Smooth muscle cell (in vitro differentiated cells): ENCODE measurements around the gene BMPR1A. TPM values are rescaled to one million over a fixed set of nuclear protein-coding genes. Genes with fewer than 3 reads are reported as not detected.

Source experiments
- DNase-seq: peaks from one replicate; lab custom pipeline; 2025; ENCODE audit not compliant: unreplicated experiment; lab: John Stamatoyannopoulos, UW
- H2AFZ ChIP-seq: fragments of 200-600 bp; sonication (generic); 2 replicates; pipeline ENCODE4 v1.6.0; 2016; ENCODE audit warnings: antibody characterized with exemption, low read depth, mild to moderate bottlenecking
- H3F3A ChIP-seq: fragments of 200-600 bp; sonication (generic); 2 replicates; pipeline ENCODE4 v1.6.0; 2017; ENCODE audit warnings: antibody characterized with exemption, low read depth
- H3K27ac ChIP-seq: fragments of 200-600 bp; sonication (generic); 2 replicates; pipeline ENCODE4 v1.5.1; 2016; ENCODE audit warnings: low read depth, mild to moderate bottlenecking
- H3K27me3 ChIP-seq: fragments of 200-600 bp; sonication (generic); 2 replicates; pipeline ENCODE4 v1.6.1; 2016; ENCODE audit warnings: low read depth, mild to moderate bottlenecking
- H3K36me3 ChIP-seq: fragments of 200-600 bp; sonication (generic); 2 replicates; pipeline ENCODE4 v1.5.1; 2016; ENCODE audit warnings: low read depth
- H3K4me1 ChIP-seq: fragments of 200-600 bp; sonication (generic); 2 replicates; pipeline ENCODE4 v1.5.1; 2016; ENCODE audit warnings: low read depth
- H3K4me2 ChIP-seq: fragments of 200-600 bp; sonication (generic); 2 replicates; pipeline ENCODE4 v1.6.0; 2016; ENCODE audit warnings: mild to moderate bottlenecking
- H3K4me3 ChIP-seq: fragments of 200-600 bp; sonication (generic); 2 replicates; pipeline ENCODE4 v1.5.1; 2016; ENCODE audit warnings: mild to moderate bottlenecking
- H3K79me2 ChIP-seq: fragments of 200-600 bp; sonication (generic); 2 replicates; pipeline ENCODE4 v1.6.0; 2016; ENCODE audit warnings: low read depth, mild to moderate bottlenecking
- H3K9ac ChIP-seq: fragments of 200-600 bp; sonication (generic); 2 replicates; pipeline ENCODE4 v1.6.0; 2016; ENCODE audit warnings: low read depth
- H3K9me3 ChIP-seq: fragments of 200-600 bp; sonication (generic); replicated peaks from 2 replicates; pipeline ENCODE4 v1.5.1; 2016; ENCODE audit warnings: low read depth
- H4K20me1 ChIP-seq: fragments of 200-600 bp; sonication (generic); 2 replicates; pipeline ENCODE4 v1.6.0; 2016; ENCODE audit warnings: low read depth
- CTCF ChIP-seq: fragments of 200-600 bp; sonication (generic); IDR thresholded peaks from 2 replicates; pipeline ENCODE4 v1.5.1; 2017; ENCODE audit warnings: borderline replicate concordance, mild to moderate bottlenecking, antibody characterized with exemption; ENCODE audit not compliant: insufficient read depth, poor library complexity, severe bottlenecking
- WGBS: methylation state at CpG from one replicate; pipeline ENCODE4 v1.1.7; 2016; ENCODE audit warnings: low lambda C conversion rate; 5-methylcytosine and 5-hydroxymethylcytosine counted together
- polyA plus RNA-seq: library from polyadenylated mRNA; unstranded; fragments of >200 nt; fragmentation: Nextera tagmentation; extraction: Ambion mirVana; gene quantifications from 2 replicates; pipeline ENCODE4 v1.2.1, GENCODE V29; 2016
- total RNA-seq: library from RNA; depleted of rRNA; stranded (reverse); fragments of >200 nt; gene quantifications from 2 replicates; pipeline ENCODE4 v1.2.3, GENCODE V29; 2014

Gene BMPR1A
- total and polyA plus RNA-seq, 2 experiments from 2014 or later = 15.5 to 80.9 TPM

- H4K20me1 ChIP-seq = peaks cover 87% of the 10 kb centered on the region
- H3K4me3 ChIP-seq = no peak overlapping the region
- TF ChIP-seq CTCF = no peak
- H3K36me3 ChIP-seq = no peaks in the 10 kb centered on the region
- peak overlapping the region; percentile 8 for H3K4me2 ChIP-seq
- peaks cover 94% of the 10 kb centered on the region for H3K79me2 ChIP-seq
- WGBS = 18% methylated on average over 1 of the region's 1 CpG
- H3K4me1 ChIP-seq = peaks cover 29% of the 10 kb centered on the region
- H2AFZ ChIP-seq = no peak overlapping the region
- no peak overlapping the region for H3K27ac ChIP-seq
- H3K27me3 ChIP-seq = no peaks in the 10 kb centered on the region
- H3K9ac ChIP-seq = no peak overlapping the region
- no peaks in the 10 kb centered on the region for H3F3A ChIP-seq
- DNase-seq = no peak
- no peaks in the 10 kb centered on the region for H3K9me3 ChIP-seq
These were observed 41.6 kb downstream of the BMPR1A start for GRCh38 chr10:86798025-86798424.

- Histone ChIP-seq H3K9ac (no peak overlapping the region), H3K4me2 (peak overlapping the region; percentile 8)
- DNase-seq = no peak
These were observed 42.2 kb downstream of the BMPR1A start for GRCh38 chr10:86798611-86799010.

GRCh38 chr10:86799188-86799845 lies 42.9 kb downstream of the BMPR1A start:
- H3K4me2 ChIP-seq = no peak overlapping the region
- 82% methylated on average over 8 of the region's 8 CpGs for WGBS

More at GRCh38 chr10:86798611-86799010, 42.2 kb downstream of the BMPR1A start:
- no peaks in the 10 kb centered on the region for H3F3A ChIP-seq
- H3K9me3 ChIP-seq = no peaks in the 10 kb centered on the region
- no peaks in the 10 kb centered on the region for H3K36me3 ChIP-seq
- H3K4me3 ChIP-seq = no peak overlapping the region
- peaks cover 33% of the 10 kb centered on the region for H3K4me1 ChIP-seq
- TF ChIP-seq CTCF = no peak
- H2AFZ ChIP-seq = no peak overlapping the region
- H3K27ac ChIP-seq = no peak overlapping the region
- H4K20me1 ChIP-seq = peaks cover 88% of the 10 kb centered on the region
- H3K27me3 ChIP-seq = no peaks in the 10 kb centered on the region
- peaks cover 94% of the 10 kb centered on the region for H3K79me2 ChIP-seq
- 26% methylated on average over 1 of the region's 1 CpG for WGBS

More at GRCh38 chr10:86799188-86799845, 42.9 kb downstream of the BMPR1A start:
- H3F3A ChIP-seq = no peaks in the 10 kb centered on the region
- no peak for TF ChIP-seq CTCF
- H3K9me3 ChIP-seq = no peaks in the 10 kb centered on the region
- no peak overlapping the region for H3K4me3 ChIP-seq
- peaks cover 36% of the 10 kb centered on the region for H3K4me1 ChIP-seq
- H3K79me2 ChIP-seq = peaks cover 94% of the 10 kb centered on the region
- H3K27me3 ChIP-seq = no peaks in the 10 kb centered on the region
- H2AFZ ChIP-seq = no peak overlapping the region
- H3K27ac ChIP-seq = no peak overlapping the region
- DNase-seq = no peak
- H3K36me3 ChIP-seq = no peaks in the 10 kb centered on the region
- no peak overlapping the region for H3K9ac ChIP-seq
- peaks cover 87% of the 10 kb centered on the region for H4K20me1 ChIP-seq
